Amygdala (tissue), 56 donors: ENCODE results near the gene INPP5K.

ENCODE experiments used
- DNase-seq, 56 donors: peaks; one replicate each; lab custom pipeline; 2025; lab: John Stamatoyannopoulos, UW

The INPP5K gene

GRCh38 chr17:1487939-1488825 lies 28.2 kb downstream of the INPP5K start:
- DNase-seq = peak in 45 of 56 donors; percentile 12 to 82 (median 57)

GRCh38 chr17:1486802-1487695 lies 29.4 kb downstream of the INPP5K start:
- peak in 8 of 56 donors; percentile 5 to 39 (median 24) for DNase-seq

- peak in 5 of 56 donors; percentile 28 to 52 (median 38) for DNase-seq
Measured at GRCh38 chr17:1485423-1486376, 30.7 kb downstream of the INPP5K start.

GRCh38 chr17:1484676-1485422 lies 31.6 kb downstream of the INPP5K start:
- no peak for DNase-seq

- no peak for DNase-seq
Measured at GRCh38 chr17:1484060-1484535, 32.3 kb downstream of the INPP5K start.

- DNase-seq = peak in 1 of 56 donors; percentile 60
Measured at GRCh38 chr17:1482680-1483079, 33.7 kb downstream of the INPP5K start.

GRCh38 chr17:1481736-1482135 lies 34.7 kb downstream of the INPP5K start:
- DNase-seq = no peak

- DNase-seq = no peak
Measured at GRCh38 chr17:1480747-1481465, 35.5 kb downstream of the INPP5K start.

- no peak for DNase-seq
Measured at GRCh38 chr17:1478418-1478817, 38.0 kb downstream of the INPP5K start.

GRCh38 chr17:1475321-1475854 lies 41.0 kb downstream of the INPP5K start:
- no peak for DNase-seq

GRCh38 chr17:1474402-1475189 lies 41.8 kb downstream of the INPP5K start:
- no peak for DNase-seq

GRCh38 chr17:1473841-1474240 lies 42.6 kb downstream of the INPP5K start:
- DNase-seq = peak in 22 of 56 donors; percentile 11 to 76 (median 38)

- peak in 1 of 56 donors; percentile 11 for DNase-seq
Measured at GRCh38 chr17:1473170-1473569, 43.2 kb downstream of the INPP5K start.

GRCh38 chr17:1471911-1472821 lies 44.2 kb downstream of the INPP5K start:
- no peak for DNase-seq

- DNase-seq = no peak
Measured at GRCh38 chr17:1471490-1471889, 44.9 kb downstream of the INPP5K start.

- no peak for DNase-seq
Measured at GRCh38 chr17:1470755-1471462, 45.5 kb downstream of the INPP5K start.
